Measurements from ENCODE around the gene NPRL2. TPM values are rescaled to one million over a fixed set of nuclear protein-coding genes. Genes with fewer than 3 reads are reported as not detected.

NPRL2 gene
- total RNA-seq = 13.2 and 14.1 TPM in 2 replicates

DNA sequence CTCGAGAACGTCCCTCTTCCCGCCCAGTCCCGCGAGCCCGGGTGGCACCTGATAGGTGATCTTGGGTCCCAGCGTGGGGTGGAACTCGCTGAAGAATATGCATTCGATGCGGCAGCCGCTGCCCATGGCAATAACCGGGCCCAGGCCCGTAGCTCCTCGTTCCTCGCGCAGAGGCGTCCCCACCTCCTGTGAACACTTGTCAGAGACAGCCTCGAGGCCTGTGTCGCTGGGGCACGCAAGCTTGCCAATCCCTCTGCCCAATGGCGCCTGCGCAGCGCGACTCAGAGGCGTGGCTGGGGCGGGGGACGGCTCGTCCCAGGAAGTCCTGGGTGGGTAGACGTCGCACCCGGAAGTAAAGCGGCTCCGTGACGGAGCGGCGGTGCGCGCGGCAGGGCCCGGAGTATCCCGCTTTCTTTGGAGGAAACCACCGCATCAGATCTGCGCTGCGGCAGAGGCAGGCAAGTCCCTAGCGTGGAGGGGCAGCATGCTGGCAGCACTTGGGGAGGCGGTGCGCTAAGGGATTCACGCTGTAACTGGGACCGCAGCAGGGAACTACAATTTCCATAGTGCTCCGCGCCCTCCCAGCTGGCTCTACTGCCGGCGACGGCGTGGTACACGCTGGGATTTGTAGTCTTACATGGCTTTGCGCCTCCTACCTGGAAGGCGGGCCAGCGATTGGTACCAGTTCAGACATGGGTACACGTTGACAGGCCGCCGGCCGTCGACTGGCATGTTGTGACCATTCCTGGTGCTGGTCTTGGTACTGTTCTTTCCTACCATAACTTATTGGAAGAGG is at the start of gene NPRL2, which contains the start of gene CYB561D2:
NPRL2 (minus strand) TSS at position 249 of the 796 bp plus-strand sequence; CDS start at position 126, 123 bp downstream.
CYB561D2 (plus strand) TSS at position 336 of the 796 bp plus-strand sequence. CDS start 572 bp downstream, outside the sequence.

DNA sequence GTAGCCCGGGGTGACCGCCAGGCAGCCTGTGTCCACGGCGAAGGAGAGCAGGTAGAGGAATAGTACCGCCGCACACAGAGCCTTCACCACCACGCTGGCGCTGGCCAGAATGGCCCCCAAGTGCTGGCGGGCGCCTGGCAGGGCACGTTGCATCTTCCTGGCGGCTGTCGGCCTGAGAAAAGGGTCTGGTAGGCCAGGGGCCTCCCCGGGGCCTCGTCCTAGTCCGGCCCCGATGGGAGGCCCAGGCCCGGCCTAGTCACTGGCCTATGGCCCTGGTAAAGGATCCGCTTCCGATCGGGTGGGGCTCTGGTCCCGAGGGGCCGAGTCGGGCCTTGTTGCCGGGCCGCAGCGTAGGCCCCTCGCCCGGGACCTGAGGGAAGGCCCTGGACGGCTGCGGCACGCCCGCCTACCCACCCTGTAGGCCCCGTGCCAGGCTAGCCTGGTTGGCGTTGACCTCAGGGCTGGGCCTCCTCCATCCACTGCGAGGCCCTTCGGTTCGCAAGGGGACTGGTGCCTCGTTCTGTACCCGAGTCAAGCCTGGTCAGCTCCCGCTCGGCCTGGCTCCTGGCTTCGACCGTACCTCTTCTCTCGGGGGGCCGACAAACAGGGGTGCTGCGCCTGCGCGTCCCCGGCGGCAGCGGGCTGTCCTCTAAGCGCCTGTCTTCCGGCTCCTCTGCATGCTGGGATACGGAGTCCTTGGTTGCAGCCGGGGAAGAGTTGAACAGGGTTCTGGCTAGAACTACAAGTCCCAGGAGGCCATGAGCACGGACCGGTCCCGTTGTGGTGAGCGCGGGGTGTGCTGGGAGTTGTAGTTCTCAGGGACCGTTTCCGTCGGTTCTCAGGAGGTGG is 8.6 kb upstream of the NPRL2 start, which contains the start of gene TMEM115:
TMEM115 (minus strand) TSS at position 611 of the 849 bp plus-strand sequence; CDS start at position 153, 458 bp downstream.

DNA sequence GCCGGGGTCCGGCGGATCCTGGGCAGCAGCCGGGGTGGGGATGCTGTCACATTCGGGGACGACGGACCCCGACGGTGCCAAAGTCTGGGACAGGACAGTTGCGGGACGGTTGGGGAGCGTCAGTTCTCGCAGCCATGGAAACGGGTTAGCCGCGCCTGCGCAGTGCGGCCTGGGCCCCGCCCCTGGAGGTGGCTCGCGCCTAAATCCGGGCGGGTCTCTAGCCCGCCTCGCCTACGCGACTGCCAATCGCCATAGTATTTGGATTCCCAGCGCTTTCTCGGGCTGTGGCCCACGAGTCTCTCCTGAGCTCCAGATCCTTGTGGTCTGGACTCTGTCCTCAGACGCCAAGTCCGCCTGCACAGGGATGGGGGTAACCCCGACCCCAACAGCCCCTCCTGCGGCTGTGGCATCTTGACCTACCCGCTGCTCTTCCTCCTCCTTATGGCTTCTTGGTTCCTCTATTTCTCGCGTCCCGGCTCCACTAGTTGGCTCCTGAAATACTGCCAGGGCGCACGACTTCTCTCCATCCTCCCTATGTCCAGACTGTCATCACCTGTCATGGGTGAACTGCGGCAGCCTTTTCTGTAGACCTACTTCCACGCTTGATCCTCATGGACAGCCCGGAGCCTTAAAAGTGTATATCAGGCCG is 4.9 kb downstream of the NPRL2 start, which contains the start of gene ZMYND10:
ZMYND10 (minus strand) TSS at position 147 of the 649 bp plus-strand sequence. CDS start 153 bp downstream, outside the sequence.

GRCh38 chr3:50340448-50341329 is 9.9 kb downstream of the NPRL2 start, which contains the start of gene RASSF1:
TSS of gene RASSF1 (minus strand) at chr3:50340836. CDS start at chr3:50340805, 31 bp downstream.

DNA sequence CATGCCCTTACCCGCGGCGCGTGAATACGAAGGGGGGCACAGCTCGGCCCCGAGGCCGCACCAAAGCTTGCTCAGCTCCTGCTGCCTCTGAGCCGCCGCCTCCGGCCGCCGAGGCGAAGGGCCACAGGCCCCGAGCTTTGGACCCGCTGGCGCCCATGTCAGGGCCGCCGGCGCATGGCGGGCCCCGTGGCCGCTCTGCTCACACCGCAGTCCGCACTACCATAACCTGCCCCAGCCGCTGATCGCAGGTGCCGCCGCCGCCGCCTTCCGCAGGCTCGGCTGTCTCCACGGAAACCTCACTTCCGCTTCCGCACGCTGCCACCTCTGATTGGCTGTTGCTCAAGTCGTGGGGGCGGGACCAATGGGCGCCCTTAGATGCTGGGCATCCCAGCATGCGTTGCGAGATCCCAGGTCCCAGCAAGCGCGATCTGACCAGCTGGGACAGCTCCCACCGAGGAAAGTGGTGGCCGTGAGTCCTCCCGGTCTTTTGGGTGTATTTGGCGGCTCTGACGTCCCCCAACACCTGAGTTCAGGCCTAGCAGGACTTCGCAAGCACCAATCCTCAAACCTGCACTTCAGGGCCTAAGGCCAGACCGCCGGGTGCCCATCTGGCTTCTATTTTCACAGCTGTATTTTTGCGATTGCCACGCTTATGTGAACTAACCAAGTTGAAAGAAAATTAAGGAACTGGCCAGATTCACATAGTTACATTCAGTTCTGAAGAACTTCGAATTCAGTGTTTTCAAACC is 22.5 kb downstream of the NPRL2 start, which contains the start of gene TUSC2:
TUSC2 (minus strand) TSS at position 281 of the 749 bp plus-strand sequence; CDS start at position 157, 124 bp downstream.

DNA sequence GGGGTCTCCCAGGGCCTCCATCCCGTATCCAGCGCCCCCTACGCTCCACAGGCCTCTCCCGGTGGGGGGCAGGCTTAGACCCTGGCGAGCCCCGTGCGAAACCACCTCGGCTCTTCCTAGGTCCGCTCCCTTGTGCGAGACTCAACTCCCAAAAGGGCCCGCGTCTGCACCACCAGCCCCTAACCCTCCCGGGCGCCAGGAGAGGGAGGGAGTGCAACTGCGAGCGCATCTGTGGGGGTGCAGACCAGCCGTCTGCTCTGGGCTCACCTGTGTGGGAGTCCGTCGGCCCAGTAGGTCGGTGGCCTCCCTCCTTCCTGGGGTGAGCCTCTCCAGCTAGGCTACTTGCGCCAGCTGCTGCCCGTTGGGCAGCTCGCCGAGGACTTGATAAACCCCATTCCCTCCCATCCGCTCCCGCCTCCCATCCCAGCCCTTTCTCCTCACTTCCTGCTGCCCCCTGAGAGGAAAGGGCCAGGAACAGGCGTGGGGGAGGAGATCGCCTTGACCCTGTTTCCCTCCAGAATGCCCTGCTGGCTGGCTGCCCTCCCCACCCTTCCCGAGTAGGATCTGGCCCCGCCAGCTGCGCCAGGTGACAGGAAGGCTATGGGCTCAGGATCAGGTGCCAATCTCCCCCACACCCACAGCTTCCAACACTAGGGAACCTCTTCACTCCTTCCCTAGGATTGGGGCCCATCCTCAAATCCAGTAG is 28.0 kb downstream of the NPRL2 start, which contains the start of gene HYAL2:
HYAL2 (minus strand) TSS at position 360 of the 706 bp plus-strand sequence. CDS start 2,256 bp downstream, outside the sequence.

GRCh38 chr3:50303013-50303815 is 47.4 kb downstream of the NPRL2 start, which contains the start of gene HYAL1:
TSS of gene HYAL1 (minus strand) at chr3:50303574. CDS start at chr3:50302956, 618 bp downstream.

DNA sequence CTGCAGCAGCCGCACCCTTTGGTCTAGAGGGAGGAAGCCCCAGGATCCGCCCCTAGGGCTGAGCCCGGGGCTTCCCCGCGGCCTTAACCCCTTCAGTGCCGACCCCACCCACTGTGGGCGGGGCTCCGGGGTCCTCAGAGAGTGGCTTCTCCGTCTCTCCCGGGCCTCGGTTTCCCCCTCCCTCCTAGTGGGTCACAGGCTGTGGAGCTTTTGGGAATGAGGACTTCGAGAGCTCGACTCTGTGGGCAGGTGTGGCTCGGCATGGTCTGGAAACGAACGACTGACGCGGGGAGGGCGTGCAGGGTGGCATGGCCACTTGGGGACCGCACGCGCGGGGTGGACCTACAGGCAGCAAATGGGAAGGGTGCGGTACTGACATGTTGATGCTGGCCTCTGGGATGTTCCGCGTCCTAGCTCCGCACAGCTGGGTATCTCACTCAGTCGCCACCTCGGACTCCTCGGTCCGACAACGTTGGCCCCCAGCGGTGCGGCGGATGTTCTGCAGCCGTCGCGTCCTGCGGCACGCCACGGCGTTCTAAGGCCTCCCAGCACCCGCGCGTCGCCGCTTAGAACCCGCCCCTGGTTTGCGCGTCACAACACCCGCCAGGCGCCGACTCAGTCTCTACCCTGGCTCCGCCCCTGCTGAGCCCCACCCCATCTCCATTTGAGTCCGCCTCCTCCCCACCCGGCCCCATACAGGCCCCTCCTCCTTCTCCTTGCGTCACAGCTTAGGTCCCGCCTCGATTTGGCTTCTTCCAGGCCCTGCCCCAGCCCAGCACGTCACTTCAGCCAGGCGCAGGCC is 51.5 kb downstream of the NPRL2 start, which contains the start of the genes HYAL3 and NAA80:
HYAL3 (minus strand) TSS at position 570 of the 802 bp plus-strand sequence. CDS start 3,803 bp downstream, outside the sequence.
NAA80 (minus strand) TSS at position 570 of the 802 bp plus-strand sequence. CDS start 1,942 bp downstream, outside the sequence.

Other genes starting within 250 kb of the NPRL2 start
- gene SEMA3F, start 195.5 kb downstream of the NPRL2 start, total RNA-seq = 13.5 and 14.2 TPM in 2 replicates
- gene GNAT1, start 159.2 kb downstream of the NPRL2 start, total RNA-seq = not detected in 2 replicates
- under 0.01 and 0.17 TPM in 2 replicates for gene SLC38A3, start 145.5 kb downstream of the NPRL2 start, total RNA-seq
- 332 and 397 TPM in 2 replicates for gene GNAI2, start 114.6 kb downstream of the NPRL2 start, total RNA-seq
- 0.54 and 0.86 TPM in 2 replicates for gene SEMA3B, start 81.6 kb downstream of the NPRL2 start, total RNA-seq
- gene LSMEM2, start 71.7 kb downstream of the NPRL2 start, total RNA-seq = not detected in 2 replicates
- 78.2 and 93.9 TPM in 2 replicates for gene IFRD2, start 58.3 kb downstream of the NPRL2 start, total RNA-seq
- gene HYAL3, start 51.4 kb downstream of the NPRL2 start, total RNA-seq = 15.0 and 19.0 TPM in 2 replicates
- gene NAA80, start 51.4 kb downstream of the NPRL2 start, total RNA-seq = 3.7 and 5.1 TPM in 2 replicates
- gene HYAL1, start 47.2 kb downstream of the NPRL2 start, total RNA-seq = 6.4 and 7.6 TPM in 2 replicates
- gene HYAL2, start 28.0 kb downstream of the NPRL2 start, total RNA-seq = 413 and 447 TPM in 2 replicates
- gene TUSC2, start 22.6 kb downstream of the NPRL2 start, total RNA-seq = 20.5 and 23.8 TPM in 2 replicates
- 15.3 and 24.7 TPM in 2 replicates for gene RASSF1, start 9.9 kb downstream of the NPRL2 start, total RNA-seq
- gene ZMYND10, start 5.0 kb downstream of the NPRL2 start, total RNA-seq = under 0.01 and 0.11 TPM in 2 replicates
- 13.6 and 17.6 TPM in 2 replicates for gene CYB561D2, start 87 bp upstream of the NPRL2 start, total RNA-seq
- gene TMEM115, start 8.7 kb upstream of the NPRL2 start, total RNA-seq = 30.0 and 35.7 TPM in 2 replicates
- gene CACNA2D2, start 152.9 kb upstream of the NPRL2 start, total RNA-seq = under 0.01 TPM in 1 of 2 replicates, not detected in the other
- gene C3orf18, start 217.0 kb upstream of the NPRL2 start, total RNA-seq = 1.1 and 1.6 TPM in 2 replicates
- gene HEMK1, start 218.7 kb upstream of the NPRL2 start, total RNA-seq = 4.5 and 5.0 TPM in 2 replicates

Measured in dermis lymphatic vessel endothelial cell (primary cell).